Activated B cell treated with CpG ODN at 0.5 μM for 24 hours (primary cell): ENCODE results near the gene UXS1. TPM values are rescaled to one million over a fixed set of nuclear protein-coding genes. Genes with fewer than 3 reads are reported as not detected.

Source experiments
- ATAC-seq: fragments of 200-7000 bp; cut with Tn5 transposase; one replicate; pipeline ENCODE4 v1.10.0; 2021; ENCODE audit warnings: low read depth, mild to moderate bottlenecking, moderate library complexity
- CTCF ChIA-PET: fragments of 350-600 bp; sonication (Branson Sonifier 250); formaldehyde crosslinking; loops from one replicate; lab custom pipeline; 2021; ENCODE audit warnings: antibody characterized with exemption; lab: Charles Lee
- POLR2A ChIA-PET: fragments of 350-600 bp; sonication (Branson Sonifier 250); formaldehyde crosslinking; loops from one replicate; lab custom pipeline; 2021; ENCODE audit warnings: antibody characterized with exemption; lab: Charles Lee
- DNase-seq: peaks from one replicate; pipeline ENCODE4 v3.0.0; 2022
- H3K27ac Mint-ChIP-seq: one replicate; pipeline ENCODE4 v1.8.0; 2020; ENCODE audit warnings: mixed read lengths
- H3K27me3 Mint-ChIP-seq: one replicate; pipeline ENCODE4 v1.8.0; 2021; ENCODE audit warnings: mixed read lengths
- H3K36me3 Mint-ChIP-seq: one replicate; pipeline ENCODE4 v1.8.0; 2021; ENCODE audit warnings: low read depth, mixed read lengths
- H3K4me1 Mint-ChIP-seq: one replicate; pipeline ENCODE4 v1.8.0; 2021; ENCODE audit warnings: mixed read lengths
- H3K4me3 Mint-ChIP-seq: one replicate; pipeline ENCODE4 v1.8.0; 2020; ENCODE audit warnings: mild to moderate bottlenecking, mixed read lengths
- H3K9me3 Mint-ChIP-seq: one replicate; pipeline ENCODE4 v1.8.0; 2020; ENCODE audit warnings: mixed read lengths
- CTCF ChIP-seq: fragments of 200-600 bp; IDR thresholded peaks from one replicate; pipeline ENCODE4 v1.8.0; 2022; ENCODE audit warnings: antibody characterized with exemption, mild to moderate bottlenecking
- intact Hi-C: fragments of 100-400 bp; cut with micrococcal nuclease; formaldehyde crosslinking; loops from one replicate; pipeline ENCODE4 v1.15.1; 2024
- total RNA-seq: library from RNA; stranded (reverse); gene quantifications from 2 replicates; pipeline ENCODE4 v1.2.3, GENCODE V29; 2022

Gene UXS1
- total RNA-seq, 1 donor from 2014 or later: 24.2 TPM

- POLR2A ChIA-PET: interaction anchor here (0.8 to 3.5 kb wide), 6 partner anchors 11 to 53 kb away, joined by 3 to 34 read pairs (median 4); partner anchors contain the start of gene UXS1
- no peak for DNase-seq
- intact Hi-C loops: loop anchor here (1.0 to 2.0 kb wide), 3 partner anchors 14 to 54 kb away; partner anchors contain the start of gene UXS1
- TF ChIP-seq CTCF: no peak
- H3K27me3 Mint-ChIP-seq: no peaks in the 10 kb centered on the region
- ATAC-seq: peak; percentile 74
- peaks cover 75% of the 10 kb centered on the region for H3K4me1 Mint-ChIP-seq
- no peaks in the 10 kb centered on the region for H3K9me3 Mint-ChIP-seq
- peak overlapping the region; percentile 88 for H3K4me3 Mint-ChIP-seq
- H3K27ac Mint-ChIP-seq: peak overlapping the region; percentile 89
- H3K36me3 Mint-ChIP-seq: peaks cover 32% of the 10 kb centered on the region
- CTCF ChIA-PET: no interaction called here
Observed at GRCh38 chr2:106160786-106161261, 33.3 kb downstream of the UXS1 start.

GRCh38 chr2:106159866-106160785 lies 34.0 kb downstream of the UXS1 start:
- Mint-ChIP-seq H3K27ac (peak overlapping the region; percentile 89), H3K4me3 (peak overlapping the region; percentile 88), H3K36me3 (peaks cover 39% of the 10 kb centered on the region), H3K9me3 (no peaks in the 10 kb centered on the region), H3K4me1 (peaks cover 71% of the 10 kb centered on the region), H3K27me3 (no peaks in the 10 kb centered on the region)
- peak; percentile 34 for DNase-seq
- intact Hi-C loops: loop anchor here (1.0 to 2.0 kb wide), 3 partner anchors 13 to 53 kb away; partner anchors contain the start of gene UXS1
- ATAC-seq: peak; percentile 71
- ChIA-PET CTCF (interaction anchor here (1.5 kb wide), 1 partner anchor 56 kb away, joined by 6 read pairs; no protein-coding TSS in a partner anchor), POLR2A (interaction anchor here (0.5 to 3.5 kb wide), 7 partner anchors 10 to 53 kb away, joined by 3 to 34 read pairs (median 4); partner anchors contain the start of gene UXS1)
- TF ChIP-seq CTCF: no peak

- POLR2A ChIA-PET: interaction anchor here (1.3 kb wide), 1 partner anchor 34 kb away, joined by 3 read pairs; no protein-coding TSS in a partner anchor
- H3K27me3 Mint-ChIP-seq: no peaks in the 10 kb centered on the region
- H3K27ac Mint-ChIP-seq: peak overlapping the region; percentile 89
- CTCF ChIA-PET: interaction anchor here (1.1 to 1.5 kb wide), 2 partner anchors 20 to 55 kb away, joined by 3 to 6 read pairs; no protein-coding TSS in a partner anchor
- DNase-seq: no peak
- H3K9me3 Mint-ChIP-seq: peaks cover 4% of the 10 kb centered on the region
- H3K4me3 Mint-ChIP-seq: peak overlapping the region; percentile 88
- no peak for TF ChIP-seq CTCF
- intact Hi-C loops: no loop called here
- no peak for ATAC-seq
- H3K4me1 Mint-ChIP-seq: peaks cover 58% of the 10 kb centered on the region
- peaks cover 52% of the 10 kb centered on the region for H3K36me3 Mint-ChIP-seq
Observed at GRCh38 chr2:106158871-106159270, 35.2 kb downstream of the UXS1 start.

- H3K4me1 Mint-ChIP-seq: peaks cover 53% of the 10 kb centered on the region
- intact Hi-C loops: no loop called here
- H3K4me3 Mint-ChIP-seq: no peak overlapping the region
- DNase-seq: no peak
- ChIA-PET POLR2A (interaction anchor here (1.3 kb wide), 1 partner anchor 35 kb away, joined by 3 read pairs; no protein-coding TSS in a partner anchor), CTCF (interaction anchor here (1.1 kb wide), 1 partner anchor 19 kb away, joined by 3 read pairs; no protein-coding TSS in a partner anchor)
- H3K27ac Mint-ChIP-seq: peak overlapping the region; percentile 89
- H3K36me3 Mint-ChIP-seq: peaks cover 57% of the 10 kb centered on the region
- H3K27me3 Mint-ChIP-seq: no peaks in the 10 kb centered on the region
- no peak for ATAC-seq
- no peak for TF ChIP-seq CTCF
- H3K9me3 Mint-ChIP-seq: peaks cover 9% of the 10 kb centered on the region
Observed at GRCh38 chr2:106158131-106158530, 36.0 kb downstream of the UXS1 start.
